Suprapubic skin (tissue), 3 donors: ENCODE data around the gene RAB43.
"Not testable (repeated sequence)": the region's sequence is repeated elsewhere in the genome, so short reads cannot be mapped to it uniquely, and the experiment has no call there.

Experiments
- CTCF ChIP-seq, 2 donors: fragments of 200-600 bp in 1 of 2; fragments of 450-650 bp in 1 of 2; sonication (generic) in 1 of 2; IDR thresholded peaks; one replicate each; pipeline ENCODE4 v1.5.1; 2016 to 2019; ENCODE audit warnings: antibody characterized with exemption in 2 of 2, mild to moderate bottlenecking in 1 of 2, moderate library complexity in 1 of 2
- POLR2A ChIP-seq, 2 donors: fragments of 450-650 bp; IDR thresholded peaks; one replicate each; pipeline ENCODE4 v1.6.1; 2017; ENCODE audit warnings: antibody characterized with exemption in 2 of 2, mild to moderate bottlenecking in 2 of 2, moderate library complexity in 2 of 2

- not testable (repeated sequence) for TF ChIP-seq CTCF, POLR2A (IDR thresholded peaks at IDR 0.05)
Measured at GRCh38 chr3:129067719-129068118, 53.9 kb downstream of the RAB43 start.
